Measurements from ENCODE around the gene GAL3ST1. TPM values are rescaled to one million over a fixed set of nuclear protein-coding genes. Genes with fewer than 3 reads are reported as not detected.
"Not testable (repeated sequence)": the region's sequence is repeated elsewhere in the genome, so short reads cannot be mapped to it uniquely, and the experiment has no call there.

Gene GAL3ST1
- polyA plus RNA-seq, 3 donors, result not detected

DNA sequence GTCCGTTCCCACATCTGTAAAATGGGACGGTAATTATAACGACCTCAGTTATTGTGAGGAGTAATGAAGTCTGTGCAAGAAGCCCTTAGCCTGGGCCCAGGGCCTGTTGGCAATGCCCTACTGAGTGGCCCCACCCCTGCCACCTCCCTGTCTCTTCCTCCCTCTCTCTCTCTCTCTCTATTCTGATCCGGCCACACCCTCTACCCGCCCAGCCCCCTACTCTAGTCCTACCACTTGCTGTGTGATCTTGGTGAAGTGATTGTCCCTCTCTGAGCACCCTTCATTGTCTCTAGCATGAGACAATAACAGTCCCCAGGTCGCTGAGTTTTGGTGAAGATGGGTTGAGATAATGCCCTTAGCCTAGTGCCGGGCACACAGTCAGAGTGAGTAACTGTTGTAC, 20.5 kb downstream of the GAL3ST1 start:
- no peak overlapping the region for H3K4me3 ChIP-seq (replicated peaks in 1 of 3; ENCODE audit: low read depth in 2 of 3, low read length in 3 of 3)
- H4K20me1 ChIP-seq (ENCODE audit: insufficient read depth, low read length), result no peaks in the 10 kb centered on the region
- no peaks in the 10 kb centered on the region for H3K79me2 ChIP-seq (ENCODE audit: insufficient read depth, low read length)
- no CpG with 5 or more reads among the region's 7 CpGs for WGBS (ENCODE audit: insufficient coverage)
- no peak overlapping the region for H3K9ac ChIP-seq (ENCODE audit: insufficient read depth, low read length, poor library complexity, severe bottlenecking)
- H3K27ac ChIP-seq (ENCODE audit: low read depth in 1 of 2, low read length in 2 of 2), result no peak overlapping the region
- H3K4me2 ChIP-seq (replicated peaks; ENCODE audit: extremely low read depth, low read length, poor library complexity, severe bottlenecking), result no peak overlapping the region
- Mint-ChIP-seq H3K4me3 (no peak overlapping the region), H3K36me3 (no peaks in the 10 kb centered on the region), H3K9me3 (peaks cover 0 to 2% (median 0%) of the 10 kb centered on the region in 7 donors), H3K4me1 (no peaks in the 10 kb centered on the region), H3K27ac (no peak overlapping the region), H3K27me3 (ENCODE audit: low read depth in 3 of 3) (peaks cover 0 to 3% (median 2%) of the 10 kb centered on the region in 3 donors)
- no peak for TF ChIP-seq CTCF (IDR thresholded peaks at IDR 0.05)
- no peaks in the 10 kb centered on the region for H3K36me3 ChIP-seq (replicated peaks in 1 of 2; ENCODE audit: control insufficient read depth in 1 of 2, insufficient read depth in 2 of 2, low read length in 2 of 2)
- H3K9me3 ChIP-seq (replicated peaks in 1 of 2; ENCODE audit: control insufficient read depth in 1 of 2, insufficient read depth in 1 of 2, low read length in 2 of 2), result no peaks in the 10 kb centered on the region
- no peaks in the 10 kb centered on the region for H3K4me1 ChIP-seq (ENCODE audit: control insufficient read depth in 1 of 2, insufficient read depth in 2 of 2, low read length in 2 of 2)
- H3K27me3 ChIP-seq (ENCODE audit: control insufficient read depth in 2 of 2, insufficient read depth in 2 of 2, low read length in 2 of 2), result no peaks in the 10 kb centered on the region
- DNase-seq, result no peak
- H2AFZ ChIP-seq (ENCODE audit: insufficient read depth, low read depth, low read length, poor library complexity, severe bottlenecking), result no peak overlapping the region
- intact Hi-C loops (cut with micrococcal nuclease), result no loop called here

DNA sequence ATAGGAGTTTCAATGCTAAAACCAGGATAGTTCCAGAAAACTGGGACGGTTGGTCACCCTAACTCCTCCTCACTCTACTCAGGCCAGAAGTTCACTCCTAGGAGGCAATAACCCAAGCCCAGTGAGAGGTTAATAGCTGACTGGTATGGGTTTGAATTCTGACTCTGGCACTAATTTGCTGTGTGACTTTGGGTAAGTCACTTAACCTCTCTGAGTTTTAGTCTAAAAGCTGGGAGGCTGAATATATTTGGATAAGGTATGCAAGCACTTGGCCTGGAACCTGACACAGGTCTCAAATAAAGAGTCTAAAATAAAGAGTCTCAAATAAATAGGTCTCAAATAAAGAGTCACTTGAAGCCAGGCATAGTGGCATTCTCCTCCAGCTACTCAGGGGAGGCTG, 21.7 kb downstream of the GAL3ST1 start:
- no peak for DNase-seq
- Histone ChIP-seq H3K9ac (ENCODE audit: insufficient read depth, low read length, poor library complexity, severe bottlenecking) (no peak overlapping the region), H3K4me3 (replicated peaks in 1 of 3; ENCODE audit: low read depth in 2 of 3, low read length in 3 of 3) (no peak overlapping the region), H3K27ac (ENCODE audit: low read depth in 1 of 2, low read length in 2 of 2) (no peak overlapping the region), H3K4me2 (replicated peaks; ENCODE audit: extremely low read depth, low read length, poor library complexity, severe bottlenecking) (no peak overlapping the region), H3K27me3 (ENCODE audit: control insufficient read depth in 2 of 2, insufficient read depth in 2 of 2, low read length in 2 of 2) (no peaks in the 10 kb centered on the region), H3K9me3 (replicated peaks in 1 of 2; ENCODE audit: control insufficient read depth in 1 of 2, insufficient read depth in 1 of 2, low read length in 2 of 2) (no peaks in the 10 kb centered on the region), H3K79me2 (ENCODE audit: insufficient read depth, low read length) (no peaks in the 10 kb centered on the region), H3K4me1 (ENCODE audit: control insufficient read depth in 1 of 2, insufficient read depth in 2 of 2, low read length in 2 of 2) (no peaks in the 10 kb centered on the region), H3K36me3 (replicated peaks in 1 of 2; ENCODE audit: control insufficient read depth in 1 of 2, insufficient read depth in 2 of 2, low read length in 2 of 2) (no peaks in the 10 kb centered on the region), H4K20me1 (ENCODE audit: insufficient read depth, low read length) (no peaks in the 10 kb centered on the region), H2AFZ (ENCODE audit: insufficient read depth, low read depth, low read length, poor library complexity, severe bottlenecking) (no peak overlapping the region)
- H3K27ac Mint-ChIP-seq, result no peak overlapping the region
- no CpG with 5 or more reads among the region's 1 CpG for WGBS (ENCODE audit: insufficient coverage)
- no peak overlapping the region for H3K4me3 Mint-ChIP-seq
- peaks cover 0 to 2% (median 0%) of the 10 kb centered on the region in 7 donors for H3K9me3 Mint-ChIP-seq
- TF ChIP-seq CTCF (IDR thresholded peaks at IDR 0.05), result no peak
- peaks cover 0 to 3% (median 2%) of the 10 kb centered on the region in 3 donors for H3K27me3 Mint-ChIP-seq (ENCODE audit: low read depth in 3 of 3)
- no peaks in the 10 kb centered on the region for H3K36me3 Mint-ChIP-seq
- intact Hi-C loops (cut with micrococcal nuclease), result no loop called here
- H3K4me1 Mint-ChIP-seq, result no peaks in the 10 kb centered on the region

GRCh38 chr22:30551813-30552212, 22.7 kb downstream of the GAL3ST1 start:
- H3K4me3 Mint-ChIP-seq; DNase-seq; H4K20me1 ChIP-seq (ENCODE audit: insufficient read depth, low read length); H3K27me3 Mint-ChIP-seq (ENCODE audit: low read depth in 3 of 3); H3K9me3 ChIP-seq (replicated peaks in 1 of 2; ENCODE audit: control insufficient read depth in 1 of 2, insufficient read depth in 1 of 2, low read length in 2 of 2); H3K36me3 Mint-ChIP-seq; H3K79me2 ChIP-seq (ENCODE audit: insufficient read depth, low read length); H3K27ac ChIP-seq (ENCODE audit: low read depth in 1 of 2, low read length in 2 of 2); H3K4me3 ChIP-seq (replicated peaks in 1 of 3; ENCODE audit: low read depth in 2 of 3, low read length in 3 of 3); H3K9ac ChIP-seq (ENCODE audit: insufficient read depth, low read length, poor library complexity, severe bottlenecking); H3K9me3 Mint-ChIP-seq; H3K27ac Mint-ChIP-seq; H3K4me2 ChIP-seq (replicated peaks; ENCODE audit: extremely low read depth, low read length, poor library complexity, severe bottlenecking); H3K27me3 ChIP-seq (ENCODE audit: control insufficient read depth in 2 of 2, insufficient read depth in 2 of 2, low read length in 2 of 2); H3K4me1 Mint-ChIP-seq; H2AFZ ChIP-seq (ENCODE audit: insufficient read depth, low read depth, low read length, poor library complexity, severe bottlenecking); H3K4me1 ChIP-seq (ENCODE audit: control insufficient read depth in 1 of 2, insufficient read depth in 2 of 2, low read length in 2 of 2); H3K36me3 ChIP-seq (replicated peaks in 1 of 2; ENCODE audit: control insufficient read depth in 1 of 2, insufficient read depth in 2 of 2, low read length in 2 of 2); intact Hi-C loops (cut with micrococcal nuclease): not testable (repeated sequence)
- 100% methylated on average over 1 of the region's 3 CpGs for WGBS (ENCODE audit: insufficient coverage)

Measured in CD14-positive monocyte (primary cell).